WERI-Rb-1 (cell line): ENCODE results near the gene LRRC59.
A peak's percentile ranks its signal among the peaks of the same experiment; 100 is the strongest.

ENCODE experiments used
- DNase-seq: peaks from one replicate; pipeline ENCODE4 v3.0.0-alpha.2; 2020
- H3K27ac ChIP-seq: fragments of 250-450 bp; sonication (Bioruptor Pico); 2 replicates; pipeline ENCODE4 v1.5.1; 2020; ENCODE audit warnings: mild to moderate bottlenecking, moderate library complexity
- H3K27me3 ChIP-seq: fragments of 250-450 bp; sonication (Bioruptor Pico); 2 replicates; pipeline ENCODE4 v1.5.1; 2021; ENCODE audit warnings: mild to moderate bottlenecking, low read depth, moderate library complexity; ENCODE audit not compliant: insufficient read depth, severe bottlenecking
- H3K36me3 ChIP-seq: fragments of 250-450 bp; sonication (Bioruptor Pico); 2 replicates; pipeline ENCODE4 v1.5.1; 2020; ENCODE audit warnings: mild to moderate bottlenecking, moderate library complexity
- H3K4me3 ChIP-seq: 2 replicates; pipeline ENCODE4 v1.5.1; 2011; ENCODE audit warnings: low read depth, mild to moderate bottlenecking, control low read depth, low read length
- H3K9me3 ChIP-seq: fragments of 250-450 bp; sonication (Bioruptor Pico); 2 replicates; pipeline ENCODE4 v1.5.1; 2021; ENCODE audit warnings: mild to moderate bottlenecking, moderate library complexity; ENCODE audit not compliant: severe bottlenecking
- CTCF ChIP-seq: IDR thresholded peaks from 2 replicates; pipeline ENCODE4 v1.5.1; 2011; ENCODE audit warnings: low read depth, mild to moderate bottlenecking, control low read depth, inconsistent platforms, low read length

Gene LRRC59

GRCh38 chr17:50380369-50381259 lies 16.7 kb downstream of the LRRC59 start:
- no peak for DNase-seq
- H3K4me3 ChIP-seq = no peak overlapping the region
- no peak overlapping the region for H3K27ac ChIP-seq
- H3K27me3 ChIP-seq = no peaks in the 10 kb centered on the region
- no peaks in the 10 kb centered on the region for H3K9me3 ChIP-seq
- peaks cover 77% of the 10 kb centered on the region for H3K36me3 ChIP-seq
- 0 out of 2 replicates have a peak, but pooled peaks have one; percentile 12 for TF ChIP-seq CTCF

GRCh38 chr17:50379351-50380132 lies 17.8 kb downstream of the LRRC59 start:
- TF ChIP-seq CTCF = no peak
- H3K27me3 ChIP-seq = no peaks in the 10 kb centered on the region
- no peaks in the 10 kb centered on the region for H3K9me3 ChIP-seq
- peaks cover 67% of the 10 kb centered on the region for H3K36me3 ChIP-seq
- DNase-seq = no peak
- no peak overlapping the region for H3K27ac ChIP-seq
- no peak overlapping the region for H3K4me3 ChIP-seq

GRCh38 chr17:50375858-50376538 lies 21.3 kb downstream of the LRRC59 start:
- TF ChIP-seq CTCF = no peak
- H3K9me3 ChIP-seq = no peaks in the 10 kb centered on the region
- DNase-seq = peak; percentile 60
- H3K4me3 ChIP-seq = no peak overlapping the region
- H3K27ac ChIP-seq = peak overlapping the region; percentile 40
- peaks cover 48% of the 10 kb centered on the region for H3K36me3 ChIP-seq
- H3K27me3 ChIP-seq = no peaks in the 10 kb centered on the region

DNA sequence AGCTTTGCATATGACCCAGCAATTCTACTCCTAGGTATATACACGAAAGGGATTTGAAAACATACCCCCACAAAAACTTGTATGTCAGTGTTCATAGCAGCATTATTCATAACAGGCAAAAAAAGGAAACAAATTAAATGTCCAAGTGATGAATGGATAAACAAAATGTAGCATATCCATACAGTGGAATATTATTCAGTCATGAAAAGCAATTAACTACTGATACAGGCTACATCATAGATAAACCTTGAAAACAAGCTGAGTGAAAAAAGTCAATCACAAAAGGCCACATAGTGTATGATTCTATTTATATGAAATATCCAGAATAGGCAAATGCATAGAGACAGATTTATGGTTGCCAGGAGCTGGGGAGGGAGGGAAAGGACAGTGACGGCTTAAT lies 23.6 kb downstream of the LRRC59 start:
- Histone ChIP-seq H3K27me3 (no peaks in the 10 kb centered on the region), H3K9me3 (no peaks in the 10 kb centered on the region), H3K27ac (peak overlapping the region; percentile 96), H3K4me3 (peak overlapping the region; percentile 83), H3K36me3 (peaks cover 48% of the 10 kb centered on the region)
- no peak for DNase-seq
- TF ChIP-seq CTCF = no peak

DNA sequence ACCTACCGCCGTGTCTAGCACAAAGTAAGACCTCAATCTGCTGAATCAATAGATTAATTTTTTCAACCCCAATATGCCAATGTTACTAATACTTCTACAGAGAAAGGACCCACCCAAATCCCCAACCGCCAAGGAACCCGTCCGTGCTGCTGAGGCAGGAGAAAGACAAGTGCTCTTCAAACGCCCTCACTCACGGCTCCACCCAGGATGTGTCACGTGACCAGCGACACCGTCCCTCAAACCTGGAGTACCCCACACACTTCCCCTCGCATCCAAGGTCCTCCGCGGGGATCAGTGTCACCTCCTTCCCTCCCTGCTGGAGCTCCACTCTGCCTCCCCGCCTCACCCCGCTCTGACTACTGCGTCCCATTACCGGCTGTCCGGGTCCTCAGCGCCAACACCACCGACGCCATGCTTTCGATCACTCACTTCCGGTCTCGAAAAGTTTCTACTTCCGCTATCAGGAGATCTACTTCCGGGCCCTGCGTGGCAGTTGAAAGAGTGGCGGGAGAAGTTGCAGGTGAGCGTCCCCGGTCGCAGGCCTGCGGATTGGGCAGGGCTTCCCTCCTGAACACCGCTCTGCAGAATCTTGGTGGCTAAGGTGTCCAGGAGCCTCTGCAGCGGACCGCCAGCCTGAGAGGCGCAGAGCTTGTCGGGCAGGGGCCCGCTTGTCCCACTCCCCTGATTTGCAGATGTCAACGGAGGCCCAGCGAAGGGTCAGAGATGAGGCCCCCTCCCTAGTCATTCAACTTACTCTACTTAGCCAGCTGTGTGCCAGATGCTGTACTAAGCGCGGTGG lies 24.4 kb downstream of the LRRC59 start, which contains the start of the genes EME1 and MRPL27:
Gene EME1 (plus strand): TSS at position 472 of the 799 bp plus-strand sequence. CDS start 1,980 bp downstream, outside the sequence.
Gene MRPL27 (minus strand): TSS at position 427 of the 799 bp plus-strand sequence. CDS start 14 bp downstream, at position 413.
- Histone ChIP-seq H3K27ac (peak within 1 kb of the TSS; percentile 96), H3K9me3 (no peaks in the 10 kb centered on the region), H3K4me3 (peak within 1 kb of the TSS; percentile 83), H3K27me3 (no peaks in the 10 kb centered on the region), H3K36me3 (peaks cover 49% of the 10 kb centered on the region)
- TF ChIP-seq CTCF = no peak
- DNase-seq = peak; percentile 91
